Measurements from ENCODE around the gene CEP290. TPM values are rescaled to one million over a fixed set of nuclear protein-coding genes. Genes with fewer than 3 reads are reported as not detected.

The CEP290 gene, protein sequence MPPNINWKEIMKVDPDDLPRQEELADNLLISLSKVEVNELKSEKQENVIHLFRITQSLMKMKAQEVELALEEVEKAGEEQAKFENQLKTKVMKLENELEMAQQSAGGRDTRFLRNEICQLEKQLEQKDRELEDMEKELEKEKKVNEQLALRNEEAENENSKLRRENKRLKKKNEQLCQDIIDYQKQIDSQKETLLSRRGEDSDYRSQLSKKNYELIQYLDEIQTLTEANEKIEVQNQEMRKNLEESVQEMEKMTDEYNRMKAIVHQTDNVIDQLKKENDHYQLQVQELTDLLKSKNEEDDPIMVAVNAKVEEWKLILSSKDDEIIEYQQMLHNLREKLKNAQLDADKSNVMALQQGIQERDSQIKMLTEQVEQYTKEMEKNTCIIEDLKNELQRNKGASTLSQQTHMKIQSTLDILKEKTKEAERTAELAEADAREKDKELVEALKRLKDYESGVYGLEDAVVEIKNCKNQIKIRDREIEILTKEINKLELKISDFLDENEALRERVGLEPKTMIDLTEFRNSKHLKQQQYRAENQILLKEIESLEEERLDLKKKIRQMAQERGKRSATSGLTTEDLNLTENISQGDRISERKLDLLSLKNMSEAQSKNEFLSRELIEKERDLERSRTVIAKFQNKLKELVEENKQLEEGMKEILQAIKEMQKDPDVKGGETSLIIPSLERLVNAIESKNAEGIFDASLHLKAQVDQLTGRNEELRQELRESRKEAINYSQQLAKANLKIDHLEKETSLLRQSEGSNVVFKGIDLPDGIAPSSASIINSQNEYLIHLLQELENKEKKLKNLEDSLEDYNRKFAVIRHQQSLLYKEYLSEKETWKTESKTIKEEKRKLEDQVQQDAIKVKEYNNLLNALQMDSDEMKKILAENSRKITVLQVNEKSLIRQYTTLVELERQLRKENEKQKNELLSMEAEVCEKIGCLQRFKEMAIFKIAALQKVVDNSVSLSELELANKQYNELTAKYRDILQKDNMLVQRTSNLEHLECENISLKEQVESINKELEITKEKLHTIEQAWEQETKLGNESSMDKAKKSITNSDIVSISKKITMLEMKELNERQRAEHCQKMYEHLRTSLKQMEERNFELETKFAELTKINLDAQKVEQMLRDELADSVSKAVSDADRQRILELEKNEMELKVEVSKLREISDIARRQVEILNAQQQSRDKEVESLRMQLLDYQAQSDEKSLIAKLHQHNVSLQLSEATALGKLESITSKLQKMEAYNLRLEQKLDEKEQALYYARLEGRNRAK (N-terminal part only)
- 16.4 TPM for polyA plus RNA-seq
- long read RNA-seq, donor 1, partial matches to known transcripts, result 5 of 5 reads
- long read RNA-seq, donor 1, other reads (novel, unspliced or antisense), result 0 of 5 reads
- long read RNA-seq, donor 2, partial matches to known transcripts, result 51 of 51 reads
- long read RNA-seq, donor 2, other reads (novel, unspliced or antisense), result 0 of 51 reads
- long read RNA-seq, donor 3, result 0 reads
- long read RNA-seq, donor 4, result 0 reads
- long read RNA-seq, donor 5, partial matches to known transcripts, result 8 of 8 reads
- long read RNA-seq, donor 5, other reads (novel, unspliced or antisense), result 0 of 8 reads
- long read RNA-seq, donor 6, partial matches to known transcripts, result 23 of 23 reads
- long read RNA-seq, donor 6, other reads (novel, unspliced or antisense), result 0 of 23 reads
- long read RNA-seq, donor 7, partial matches to known transcripts, result 40 of 40 reads
- long read RNA-seq, donor 7, other reads (novel, unspliced or antisense), result 0 of 40 reads
- long read RNA-seq, donor 8, partial matches to known transcripts, result 34 of 40 reads
- long read RNA-seq, donor 8, other reads (novel, unspliced or antisense), result 6 of 40 reads
- long read RNA-seq, donor 9, partial matches to known transcripts, result 16 of 16 reads
- long read RNA-seq, donor 9, other reads (novel, unspliced or antisense), result 0 of 16 reads
- long read RNA-seq, donor 10, partial matches to known transcripts, result 34 of 34 reads
- long read RNA-seq, donor 10, other reads (novel, unspliced or antisense), result 0 of 34 reads
- long read RNA-seq, donor 11, partial matches to known transcripts, result 8 of 8 reads
- long read RNA-seq, donor 11, other reads (novel, unspliced or antisense), result 0 of 8 reads

GRCh38 chr12:88141774-88142609, at the start of gene CEP290, which contains the start of gene TMTC3:
CEP290 (minus strand) TSS chr12:88142088; CDS start chr12:88141307, 781 bp downstream.
TMTC3 (plus strand) TSS chr12:88142307; CDS start chr12:88148316, 6,009 bp downstream.
- Histone ChIP-seq H3K4me3 (ENCODE audit: low read length) (peak within 1 kb of the TSS; percentile 81), H3K27me3 (ENCODE audit: control insufficient read depth, insufficient read depth, low read length) (no peaks in the 10 kb centered on the region), H3K9me3 (ENCODE audit: control insufficient read depth, low read depth, low read length) (no peaks in the 10 kb centered on the region), H3K4me1 (ENCODE audit: control insufficient read depth, insufficient read depth, low read length) (peaks cover 12% of the 10 kb centered on the region), H3K36me3 (ENCODE audit: control insufficient read depth, insufficient read depth, low read length) (peaks cover 6% of the 10 kb centered on the region), H3K27ac (ENCODE audit: low read length) (peak within 1 kb of the TSS; percentile 81)
- no CpG with 5 or more reads among the region's 49 CpGs for WGBS (ENCODE audit: insufficient coverage, low lambda C conversion rate)
- peak; percentile 99 to 100 for DNase-seq

DNA sequence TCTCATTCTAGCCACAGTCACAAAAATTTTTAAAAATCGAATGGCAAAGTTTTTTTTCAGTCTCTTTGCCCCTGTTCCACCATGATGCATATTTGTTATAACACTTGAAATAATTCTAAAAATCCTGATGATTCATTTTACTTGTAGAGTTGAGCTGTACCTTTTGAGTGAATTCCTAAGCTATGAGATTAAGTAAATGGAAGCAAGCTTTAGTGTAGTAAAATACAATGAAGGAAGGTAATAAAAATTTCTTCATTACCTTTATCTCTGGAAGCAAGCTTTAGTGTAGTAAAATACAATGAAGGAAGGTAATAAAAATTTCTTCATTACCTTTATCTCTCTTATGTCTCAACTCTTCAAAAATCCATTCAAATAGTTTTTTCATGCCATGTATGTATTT, 46.3 kb upstream of the CEP290 start:
- peaks cover 3% of the 10 kb centered on the region for H3K9me3 ChIP-seq (ENCODE audit: control insufficient read depth, low read depth, low read length)
- WGBS (ENCODE audit: insufficient coverage, low lambda C conversion rate), result 71% methylated on average over 1 of the region's 1 CpG
- DNase-seq, result peak in 1 of 2 donors; percentile 20
- H3K4me3 ChIP-seq (ENCODE audit: low read length), result no peak overlapping the region
- H3K4me1 ChIP-seq (ENCODE audit: control insufficient read depth, insufficient read depth, low read length), result peaks cover 6% of the 10 kb centered on the region
- peaks cover 16% of the 10 kb centered on the region for H3K36me3 ChIP-seq (ENCODE audit: control insufficient read depth, insufficient read depth, low read length)
- no peaks in the 10 kb centered on the region for H3K27me3 ChIP-seq (ENCODE audit: control insufficient read depth, insufficient read depth, low read length)
- no peak overlapping the region for H3K27ac ChIP-seq (ENCODE audit: low read length)

DNA sequence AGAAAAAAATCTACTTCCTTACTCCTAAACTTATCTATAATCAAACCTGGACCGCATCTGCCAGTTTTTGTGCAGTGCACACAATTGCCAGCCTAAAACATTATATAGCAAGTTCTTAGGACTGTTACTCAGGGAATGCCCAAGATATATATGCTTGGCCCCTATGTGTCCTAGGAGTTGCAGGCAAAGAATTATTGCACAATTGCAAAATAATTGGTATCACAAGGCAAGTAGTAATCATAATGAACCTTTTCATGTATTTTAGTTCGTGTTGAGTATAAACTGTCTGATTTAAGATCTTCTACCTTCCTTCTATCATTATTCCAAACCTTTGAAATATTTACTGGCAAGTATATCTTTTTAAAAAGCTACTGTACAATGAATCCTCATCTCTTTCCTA, 45.7 kb upstream of the CEP290 start:
- no peak for DNase-seq
- H3K27me3 ChIP-seq (ENCODE audit: control insufficient read depth, insufficient read depth, low read length), result no peaks in the 10 kb centered on the region
- peaks cover 6% of the 10 kb centered on the region for H3K4me1 ChIP-seq (ENCODE audit: control insufficient read depth, insufficient read depth, low read length)
- peaks cover 3% of the 10 kb centered on the region for H3K9me3 ChIP-seq (ENCODE audit: control insufficient read depth, low read depth, low read length)
- no peak overlapping the region for H3K27ac ChIP-seq (ENCODE audit: low read length)
- WGBS (ENCODE audit: insufficient coverage, low lambda C conversion rate), result 79% methylated on average over 2 of the region's 2 CpGs
- peaks cover 20% of the 10 kb centered on the region for H3K36me3 ChIP-seq (ENCODE audit: control insufficient read depth, insufficient read depth, low read length)
- no peak overlapping the region for H3K4me3 ChIP-seq (ENCODE audit: low read length)

DNA sequence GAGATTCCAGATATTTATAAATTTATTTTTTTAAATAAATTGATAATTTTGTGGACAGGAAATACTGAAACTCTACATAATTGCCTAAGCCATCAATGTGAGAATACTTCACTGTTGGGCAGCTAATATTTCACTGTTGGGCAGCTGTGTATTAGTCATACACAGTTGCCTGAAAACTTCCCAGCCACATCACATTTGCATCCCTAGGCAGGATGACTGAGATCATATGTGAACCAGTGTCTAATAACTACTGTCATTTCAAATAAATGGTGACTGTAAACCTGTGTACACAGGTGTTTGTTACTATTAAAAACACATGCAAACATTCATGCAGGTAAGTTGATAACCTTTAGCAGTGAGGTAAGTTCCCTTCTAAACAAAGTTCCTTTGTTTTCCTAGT, 44.1 kb upstream of the CEP290 start:
- Histone ChIP-seq H3K4me3 (ENCODE audit: low read length) (no peak overlapping the region), H3K4me1 (ENCODE audit: control insufficient read depth, insufficient read depth, low read length) (peaks cover 6% of the 10 kb centered on the region), H3K27ac (ENCODE audit: low read length) (no peak overlapping the region), H3K9me3 (ENCODE audit: control insufficient read depth, low read depth, low read length) (peaks cover 3% of the 10 kb centered on the region), H3K36me3 (ENCODE audit: control insufficient read depth, insufficient read depth, low read length) (peaks cover 20% of the 10 kb centered on the region), H3K27me3 (ENCODE audit: control insufficient read depth, insufficient read depth, low read length) (no peaks in the 10 kb centered on the region)
- DNase-seq, result no peak

GRCh38 chr12:88185279-88185678, 43.4 kb upstream of the CEP290 start:
- H3K4me3 ChIP-seq (ENCODE audit: low read length), result no peak overlapping the region
- no peaks in the 10 kb centered on the region for H3K27me3 ChIP-seq (ENCODE audit: control insufficient read depth, insufficient read depth, low read length)
- H3K9me3 ChIP-seq (ENCODE audit: control insufficient read depth, low read depth, low read length), result peaks cover 3% of the 10 kb centered on the region
- peaks cover 22% of the 10 kb centered on the region for H3K36me3 ChIP-seq (ENCODE audit: control insufficient read depth, insufficient read depth, low read length)
- peaks cover 6% of the 10 kb centered on the region for H3K4me1 ChIP-seq (ENCODE audit: control insufficient read depth, insufficient read depth, low read length)
- no CpG with 5 or more reads among the region's 2 CpGs for WGBS (ENCODE audit: insufficient coverage, low lambda C conversion rate)
- H3K27ac ChIP-seq (ENCODE audit: low read length), result no peak overlapping the region
- no peak for DNase-seq

DNA sequence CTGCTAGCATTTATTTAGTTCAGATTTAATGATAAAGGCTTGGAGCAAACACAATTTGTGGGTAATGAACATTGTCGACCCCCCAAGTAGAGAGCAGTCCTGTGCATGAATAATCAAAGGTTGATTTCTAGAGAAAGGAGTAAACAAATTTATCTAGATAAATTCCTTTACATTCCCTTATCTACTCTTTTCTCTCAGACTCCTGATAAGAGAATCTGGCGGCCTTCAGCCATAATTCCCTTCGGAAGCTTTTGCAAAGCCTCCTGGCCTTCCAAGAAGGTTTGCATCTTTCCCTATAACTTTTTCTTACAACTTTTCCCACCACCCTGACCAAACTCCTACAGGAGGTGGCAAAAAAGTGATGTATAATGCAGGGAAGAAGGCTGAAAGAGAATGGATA, 42.3 kb upstream of the CEP290 start:
- peaks cover 10% of the 10 kb centered on the region for H3K4me1 ChIP-seq (ENCODE audit: control insufficient read depth, insufficient read depth, low read length)
- DNase-seq, result no peak
- H3K9me3 ChIP-seq (ENCODE audit: control insufficient read depth, low read depth, low read length), result peaks cover 3% of the 10 kb centered on the region
- H3K36me3 ChIP-seq (ENCODE audit: control insufficient read depth, insufficient read depth, low read length), result peaks cover 27% of the 10 kb centered on the region
- 83% methylated on average over 3 of the region's 3 CpGs for WGBS (ENCODE audit: insufficient coverage, low lambda C conversion rate)
- H3K27ac ChIP-seq (ENCODE audit: low read length), result no peak overlapping the region
- no peaks in the 10 kb centered on the region for H3K27me3 ChIP-seq (ENCODE audit: control insufficient read depth, insufficient read depth, low read length)
- H3K4me3 ChIP-seq (ENCODE audit: low read length), result no peak overlapping the region

DNA sequence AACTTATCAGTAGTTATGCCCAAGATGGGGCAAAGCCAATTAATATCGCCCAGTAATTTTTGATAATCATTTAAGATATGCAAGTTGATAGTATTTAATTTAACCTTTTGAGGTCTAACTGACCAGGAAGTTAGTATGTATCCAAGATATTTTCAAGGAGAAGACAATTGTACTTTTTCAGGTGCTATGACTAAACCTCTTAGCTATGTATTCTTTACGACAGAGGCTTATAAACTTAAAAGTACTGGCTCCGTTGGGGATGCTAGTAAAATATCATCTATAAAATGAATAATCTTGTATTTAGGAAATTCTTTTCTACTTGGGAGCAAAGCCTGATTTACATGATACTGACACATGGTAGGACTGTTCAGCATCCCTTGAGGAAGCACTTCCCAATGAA, 40.5 kb upstream of the CEP290 start:
- Histone ChIP-seq H3K27ac (ENCODE audit: low read length) (peak overlapping the region; percentile 21), H3K36me3 (ENCODE audit: control insufficient read depth, insufficient read depth, low read length) (peaks cover 33% of the 10 kb centered on the region), H3K9me3 (ENCODE audit: control insufficient read depth, low read depth, low read length) (peaks cover 3% of the 10 kb centered on the region), H3K27me3 (ENCODE audit: control insufficient read depth, insufficient read depth, low read length) (no peaks in the 10 kb centered on the region), H3K4me3 (ENCODE audit: low read length) (no peak overlapping the region), H3K4me1 (ENCODE audit: control insufficient read depth, insufficient read depth, low read length) (peaks cover 11% of the 10 kb centered on the region)
- WGBS (ENCODE audit: insufficient coverage, low lambda C conversion rate), result no CpG with 5 or more reads among the region's 3 CpGs
- DNase-seq, result no peak

- peaks cover 3% of the 10 kb centered on the region for H3K9me3 ChIP-seq (ENCODE audit: control insufficient read depth, low read depth, low read length)
- peak overlapping the region; percentile 37 for H3K27ac ChIP-seq (ENCODE audit: low read length)
- peaks cover 35% of the 10 kb centered on the region for H3K36me3 ChIP-seq (ENCODE audit: control insufficient read depth, insufficient read depth, low read length)
- H3K4me3 ChIP-seq (ENCODE audit: low read length), result no peak overlapping the region
- H3K27me3 ChIP-seq (ENCODE audit: control insufficient read depth, insufficient read depth, low read length), result no peaks in the 10 kb centered on the region
- WGBS (ENCODE audit: insufficient coverage, low lambda C conversion rate), result no CpG with 5 or more reads among the region's 3 CpGs
- peak; percentile 40 to 63 for DNase-seq
- peaks cover 8% of the 10 kb centered on the region for H3K4me1 ChIP-seq (ENCODE audit: control insufficient read depth, insufficient read depth, low read length)
These were observed 40.0 kb upstream of the CEP290 start for GRCh38 chr12:88181881-88182280.

Data from large intestine (tissue), 12 donors.